ENCODE results near the gene CCSAP.

DNA sequence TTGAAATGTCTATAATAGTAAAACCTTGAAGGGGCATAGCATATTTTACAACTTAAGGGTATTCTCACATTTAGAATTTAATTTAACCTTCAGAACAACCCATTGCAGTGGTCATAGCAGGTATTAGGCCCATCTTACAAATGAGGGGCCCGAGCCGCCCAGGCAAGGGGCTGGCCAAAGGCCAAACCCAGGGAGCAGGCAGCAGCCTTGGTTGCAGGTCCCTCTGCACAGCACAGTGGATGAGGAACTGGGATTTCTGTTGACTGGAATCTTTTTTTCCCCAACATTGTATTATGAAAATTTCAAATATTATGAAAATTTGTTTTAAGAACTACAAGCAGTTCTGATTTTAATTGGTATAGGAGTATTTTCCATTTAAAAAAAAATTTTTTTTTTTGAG lies 33.2 kb downstream of the CCSAP start:
- TF ChIP-seq, protein P1, sequence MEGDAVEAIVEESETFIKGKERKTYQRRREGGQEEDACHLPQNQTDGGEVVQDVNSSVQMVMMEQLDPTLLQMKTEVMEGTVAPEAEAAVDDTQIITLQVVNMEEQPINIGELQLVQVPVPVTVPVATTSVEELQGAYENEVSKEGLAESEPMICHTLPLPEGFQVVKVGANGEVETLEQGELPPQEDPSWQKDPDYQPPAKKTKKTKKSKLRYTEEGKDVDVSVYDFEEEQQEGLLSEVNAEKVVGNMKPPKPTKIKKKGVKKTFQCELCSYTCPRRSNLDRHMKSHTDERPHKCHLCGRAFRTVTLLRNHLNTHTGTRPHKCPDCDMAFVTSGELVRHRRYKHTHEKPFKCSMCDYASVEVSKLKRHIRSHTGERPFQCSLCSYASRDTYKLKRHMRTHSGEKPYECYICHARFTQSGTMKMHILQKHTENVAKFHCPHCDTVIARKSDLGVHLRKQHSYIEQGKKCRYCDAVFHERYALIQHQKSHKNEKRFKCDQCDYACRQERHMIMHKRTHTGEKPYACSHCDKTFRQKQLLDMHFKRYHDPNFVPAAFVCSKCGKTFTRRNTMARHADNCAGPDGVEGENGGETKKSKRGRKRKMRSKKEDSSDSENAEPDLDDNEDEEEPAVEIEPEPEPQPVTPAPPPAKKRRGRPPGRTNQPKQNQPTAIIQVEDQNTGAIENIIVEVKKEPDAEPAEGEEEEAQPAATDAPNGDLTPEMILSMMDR (IDR thresholded peaks at IDR 0.05), result no peak
- no peak for TF ChIP-seq POLR2A (IDR thresholded peaks at IDR 0.05)

Measured in adrenal gland (tissue), 5 donors.